Glutamatergic neuron (in vitro differentiated cells): ENCODE measurements around the gene SKIC2. TPM values are rescaled to one million over a fixed set of nuclear protein-coding genes. Genes with fewer than 3 reads are reported as not detected.
"Not testable (repeated sequence)": the region's sequence is repeated elsewhere in the genome, so short reads cannot be mapped to it uniquely, and the experiment has no call there.

Experiments
- DNase-seq: peaks from one replicate; pipeline ENCODE4 v3.0.0; 2022
- H3K27ac Mint-ChIP-seq: one replicate; pipeline ENCODE4 v1.8.0; 2020; ENCODE audit warnings: mild to moderate bottlenecking, mixed read lengths, inconsistent platforms; ENCODE audit not compliant: unreplicated experiment
- H3K27me3 Mint-ChIP-seq: one replicate; pipeline ENCODE4 v1.8.0; 2020; ENCODE audit warnings: mild to moderate bottlenecking, moderate library complexity, mixed read lengths, inconsistent platforms; ENCODE audit not compliant: unreplicated experiment
- H3K36me3 Mint-ChIP-seq: one replicate; pipeline ENCODE4 v1.8.0; 2020; ENCODE audit warnings: mild to moderate bottlenecking, mixed read lengths, inconsistent platforms; ENCODE audit not compliant: unreplicated experiment
- H3K4me1 Mint-ChIP-seq: one replicate; pipeline ENCODE4 v1.8.0; 2020; ENCODE audit warnings: mild to moderate bottlenecking, low read depth, mixed read lengths, inconsistent platforms; ENCODE audit not compliant: unreplicated experiment
- H3K4me3 Mint-ChIP-seq: one replicate; pipeline ENCODE4 v1.8.0; 2020; ENCODE audit warnings: mild to moderate bottlenecking, mixed read lengths, inconsistent platforms; ENCODE audit not compliant: unreplicated experiment
- H3K9me3 Mint-ChIP-seq: one replicate; pipeline ENCODE4 v1.8.0; 2020; ENCODE audit warnings: mild to moderate bottlenecking, moderate library complexity, mixed read lengths, inconsistent platforms; ENCODE audit not compliant: unreplicated experiment
- CTCF ChIP-seq: fragments of 200-600 bp; sonication (generic); IDR thresholded peaks from one replicate; pipeline ENCODE4 v1.5.0; 2021; ENCODE audit not compliant: partially characterized antibody, unreplicated experiment
- long read RNA-seq: library from polyadenylated mRNA; unstranded; transcript quantifications from one replicate; pipeline ENCODE4 v2.0.0, GENCODE V29; 2020; ENCODE audit not compliant: unreplicated experiment
- total RNA-seq: library from RNA; stranded (reverse); fragmentation: NEBNext Ultra II Directional; extraction: Animal tissue kit (Norgen Biotek cat#: 25700); gene quantifications from one replicate; pipeline ENCODE4 v1.2.1, GENCODE V29; 2021; ENCODE audit not compliant: unreplicated experiment

SKIC2 gene
- 109 TPM for total RNA-seq
- long read RNA-seq, transcript SKIV2L-201 (28 exons, 3,894 nt) = major isoform, 9 of 11 reads
- long read RNA-seq, partial matches to known transcripts = 0 of 11 reads
- long read RNA-seq, other reads (novel, unspliced or antisense) = 2 of 11 reads

GRCh38 chr6:31958741-31959739 is at the start of gene SKIC2, which contains the start of gene NELFE:
SKIC2 (plus strand) TSS chr6:31959175; CDS start chr6:31959193, 18 bp downstream.
NELFE (minus strand) TSS chr6:31958971; CDS start chr6:31958446, 525 bp downstream.
- H3K4me1 Mint-ChIP-seq = peaks cover 9% of the 10 kb centered on the region
- H3K27ac Mint-ChIP-seq = peak within 1 kb of the TSS; percentile 93
- no peak for TF ChIP-seq CTCF
- DNase-seq = peak; percentile 98
- H3K36me3 Mint-ChIP-seq = no peaks in the 10 kb centered on the region
- peaks cover 6% of the 10 kb centered on the region for H3K27me3 Mint-ChIP-seq
- peaks cover 9% of the 10 kb centered on the region for H3K9me3 Mint-ChIP-seq
- peak within 1 kb of the TSS; percentile 99 for H3K4me3 Mint-ChIP-seq

DNA sequence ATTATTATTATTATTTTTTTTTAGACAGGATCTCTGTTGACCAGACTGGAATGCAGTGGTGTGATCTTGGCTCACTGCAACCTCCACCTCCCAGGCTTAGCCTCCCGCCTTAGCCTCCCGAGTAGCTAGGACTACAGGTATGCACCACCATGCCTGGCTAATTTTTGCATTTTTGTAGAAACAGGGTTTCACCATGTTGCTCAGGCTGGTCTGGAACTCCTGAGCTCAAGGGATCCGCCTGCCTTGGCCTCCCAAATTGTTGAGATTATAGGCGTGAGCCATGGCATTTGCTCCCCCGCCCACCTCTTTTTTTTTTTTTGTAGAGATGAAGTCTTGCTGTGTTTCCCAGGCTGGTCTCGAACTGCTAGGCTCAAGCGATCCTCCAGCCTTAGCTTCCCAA is 49.7 kb upstream of the SKIC2 start:
- H3K36me3 Mint-ChIP-seq, DNase-seq, H3K27me3 Mint-ChIP-seq, H3K4me3 Mint-ChIP-seq, H3K27ac Mint-ChIP-seq, H3K4me1 Mint-ChIP-seq, H3K9me3 Mint-ChIP-seq: not testable (repeated sequence)

- H3K27ac Mint-ChIP-seq = no peak overlapping the region
- no peaks in the 10 kb centered on the region for H3K36me3 Mint-ChIP-seq
- no peak for TF ChIP-seq CTCF
- H3K4me3 Mint-ChIP-seq = no peak overlapping the region
- no peak for DNase-seq
- no peaks in the 10 kb centered on the region for H3K27me3 Mint-ChIP-seq
- H3K4me1 Mint-ChIP-seq = no peaks in the 10 kb centered on the region
- H3K9me3 Mint-ChIP-seq = no peaks in the 10 kb centered on the region
Measured at GRCh38 chr6:31911826-31912585, 47.0 kb upstream of the SKIC2 start.

- Mint-ChIP-seq H3K27ac (no peak overlapping the region), H3K36me3 (no peaks in the 10 kb centered on the region), H3K4me1 (no peaks in the 10 kb centered on the region), H3K9me3 (no peaks in the 10 kb centered on the region), H3K27me3 (no peaks in the 10 kb centered on the region), H3K4me3 (no peak overlapping the region)
- TF ChIP-seq CTCF = no peak
- DNase-seq = no peak
Measured at GRCh38 chr6:31915351-31915750, 43.6 kb upstream of the SKIC2 start.

- H3K36me3 Mint-ChIP-seq = no peaks in the 10 kb centered on the region
Measured at GRCh38 chr6:31915756-31916155, 43.2 kb upstream of the SKIC2 start.

More at GRCh38 chr6:31915756-31916155, 43.2 kb upstream of the SKIC2 start:
- Mint-ChIP-seq H3K9me3 (no peaks in the 10 kb centered on the region), H3K4me3 (peak overlapping the region; percentile 11), H3K4me1 (no peaks in the 10 kb centered on the region), H3K27ac (no peak overlapping the region), H3K27me3 (no peaks in the 10 kb centered on the region)
- no peak for DNase-seq
- TF ChIP-seq CTCF = no peak
